Esophagus muscularis mucosa (tissue), 4 donors: ENCODE data around the gene KIF17.

Experiments used
- EP300 ChIP-seq: sonication (generic); formaldehyde crosslinking; IDR thresholded peaks from one replicate; pipeline ENCODE4 v1.6.1; 2017; ENCODE audit warnings: antibody characterized with exemption
- POLR2A ChIP-seq: fragments of 450-650 bp; IDR thresholded peaks from one replicate; pipeline ENCODE4 v1.6.1; 2017; ENCODE audit warnings: antibody characterized with exemption, moderate library complexity, mild to moderate bottlenecking, low read depth
- TF ChIP-seq, protein P1 (sequence below), 3 experiments: fragments of 200-600 bp in 2 of 3; fragments of 450-650 bp in 1 of 3; sonication (generic) in 2 of 3; IDR thresholded peaks; one replicate each; pipeline ENCODE4 v1.5.1; 2017 to 2019; ENCODE audit warnings: antibody characterized with exemption in 3 of 3, mild to moderate bottlenecking in 2 of 3, moderate library complexity in 1 of 3

DNA sequence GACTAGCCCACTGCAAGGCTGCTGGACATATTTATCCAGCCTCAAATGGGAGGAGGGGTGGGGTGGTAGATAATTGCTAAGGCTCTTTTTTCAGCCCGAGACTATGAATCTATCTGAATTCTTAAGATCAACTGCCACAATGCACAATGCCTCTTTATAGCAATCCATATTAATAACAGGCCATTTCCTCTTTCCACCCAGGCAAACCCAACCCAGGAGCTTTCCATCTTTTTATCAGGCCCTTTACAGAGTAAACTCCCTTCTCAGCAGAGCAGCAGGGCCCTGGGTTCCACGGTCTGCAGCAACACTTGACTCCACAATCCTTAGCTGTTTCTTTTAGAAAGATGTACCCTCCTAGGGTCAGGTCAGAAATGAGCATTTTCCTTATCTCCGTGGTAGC lies 57.4 kb downstream of the KIF17 start:
- TF ChIP-seq, protein P1, sequence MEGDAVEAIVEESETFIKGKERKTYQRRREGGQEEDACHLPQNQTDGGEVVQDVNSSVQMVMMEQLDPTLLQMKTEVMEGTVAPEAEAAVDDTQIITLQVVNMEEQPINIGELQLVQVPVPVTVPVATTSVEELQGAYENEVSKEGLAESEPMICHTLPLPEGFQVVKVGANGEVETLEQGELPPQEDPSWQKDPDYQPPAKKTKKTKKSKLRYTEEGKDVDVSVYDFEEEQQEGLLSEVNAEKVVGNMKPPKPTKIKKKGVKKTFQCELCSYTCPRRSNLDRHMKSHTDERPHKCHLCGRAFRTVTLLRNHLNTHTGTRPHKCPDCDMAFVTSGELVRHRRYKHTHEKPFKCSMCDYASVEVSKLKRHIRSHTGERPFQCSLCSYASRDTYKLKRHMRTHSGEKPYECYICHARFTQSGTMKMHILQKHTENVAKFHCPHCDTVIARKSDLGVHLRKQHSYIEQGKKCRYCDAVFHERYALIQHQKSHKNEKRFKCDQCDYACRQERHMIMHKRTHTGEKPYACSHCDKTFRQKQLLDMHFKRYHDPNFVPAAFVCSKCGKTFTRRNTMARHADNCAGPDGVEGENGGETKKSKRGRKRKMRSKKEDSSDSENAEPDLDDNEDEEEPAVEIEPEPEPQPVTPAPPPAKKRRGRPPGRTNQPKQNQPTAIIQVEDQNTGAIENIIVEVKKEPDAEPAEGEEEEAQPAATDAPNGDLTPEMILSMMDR (IDR thresholded peaks at IDR 0.05) = no peak
- no peak for TF ChIP-seq EP300
- TF ChIP-seq POLR2A = no peak
